ENCODE results near the gene PROM1. TPM values are rescaled to one million over a fixed set of nuclear protein-coding genes. Genes with fewer than 3 reads are reported as not detected.
A peak's percentile ranks its signal among the peaks of the same experiment; 100 is the strongest.

The PROM1 gene
- total and polyA plus RNA-seq, 7 donors = 0.16 to 1.5 (median 0.84) TPM

GRCh38 chr4:16000708-16001483 is 82.9 kb downstream of the PROM1 start:
- intact Hi-C loops (cut with DNase I) = loop anchor here (1.0 to 5.0 kb wide), 7 partner anchors 119 to 524 kb away; no protein-coding TSS in a partner anchor
- Histone ChIP-seq H3K9me3 (no peaks in the 10 kb centered on the region), H3K4me1 (peaks cover 3% of the 10 kb centered on the region), H3K27ac (no peak overlapping the region), H3K4me3 (no peak overlapping the region), H3K36me3 (ENCODE audit: insufficient read depth in 1 of 2, low read depth in 1 of 2) (no peaks in the 10 kb centered on the region), H3K27me3 (ENCODE audit: insufficient read depth in 3 of 3, low read length in 2 of 3) (no peaks in the 10 kb centered on the region)
- WGBS, 3 donors = 66 to 70% (median 66%) methylated on average over 12 of the region's 12 CpGs
- ATAC-seq = peak in 2 of 4 donors; percentile 11 to 20
- TF ChIP-seq CTCF (IDR thresholded peaks at IDR 0.05) = no peak
- DNase-seq = no peak

- no peaks in the 10 kb centered on the region for H3K36me3 ChIP-seq (ENCODE audit: insufficient read depth in 1 of 2, low read depth in 1 of 2)
- H3K9me3 ChIP-seq = no peaks in the 10 kb centered on the region
- intact Hi-C loops (cut with DNase I) = no loop called here
- H3K27me3 ChIP-seq (ENCODE audit: insufficient read depth in 3 of 3, low read length in 2 of 3) = no peaks in the 10 kb centered on the region
- no peak for TF ChIP-seq CTCF (IDR thresholded peaks at IDR 0.05)
- H3K4me3 ChIP-seq = no peak overlapping the region
- no peak for ATAC-seq
- H3K4me1 ChIP-seq = peaks cover 3% of the 10 kb centered on the region
- DNase-seq = no peak
- no peak overlapping the region for H3K27ac ChIP-seq
- WGBS, 3 donors = 66 to 91% (median 80%) methylated on average over 4 of the region's 4 CpGs
These were observed 87.0 kb downstream of the PROM1 start for GRCh38 chr4:15996773-15997172.

- WGBS, 3 donors = 95 to 99% (median 98%) methylated on average over 3 of the region's 3 CpGs
These were observed 88.0 kb downstream of the PROM1 start for GRCh38 chr4:15995826-15996225.

GRCh38 chr4:15992167-15992485 is 91.7 kb downstream of the PROM1 start:
- no peaks in the 10 kb centered on the region for H3K36me3 ChIP-seq (ENCODE audit: insufficient read depth in 1 of 2, low read depth in 1 of 2)
- H3K4me3 ChIP-seq = no peak overlapping the region
- no peaks in the 10 kb centered on the region for H3K9me3 ChIP-seq
- DNase-seq = no peak
- ATAC-seq = no peak
- H3K27ac ChIP-seq = no peak overlapping the region
- 75 to 80% (median 77%) methylated on average over 2 of the region's 2 CpGs for WGBS, 3 donors
- H3K4me1 ChIP-seq = no peaks in the 10 kb centered on the region
- no peak for TF ChIP-seq CTCF (IDR thresholded peaks at IDR 0.05)
- H3K27me3 ChIP-seq (ENCODE audit: insufficient read depth in 3 of 3, low read length in 2 of 3) = no peaks in the 10 kb centered on the region
- intact Hi-C loops (cut with DNase I) = loop anchor here in 1 of 2 donors (5.0 kb wide), 1 partner anchor 250 kb away; no protein-coding TSS in a partner anchor

More at GRCh38 chr4:15995826-15996225, 88.0 kb downstream of the PROM1 start:
- no peak overlapping the region for H3K4me3 ChIP-seq
- ATAC-seq (no peak), DNase-seq (no peak)
- H3K4me1 ChIP-seq = no peaks in the 10 kb centered on the region
- intact Hi-C loops (cut with DNase I) = no loop called here
- H3K27me3 ChIP-seq (ENCODE audit: insufficient read depth in 3 of 3, low read length in 2 of 3) = no peaks in the 10 kb centered on the region
- H3K9me3 ChIP-seq = no peaks in the 10 kb centered on the region
- no peak overlapping the region for H3K27ac ChIP-seq
- no peak for TF ChIP-seq CTCF (IDR thresholded peaks at IDR 0.05)
- H3K36me3 ChIP-seq (ENCODE audit: insufficient read depth in 1 of 2, low read depth in 1 of 2) = no peaks in the 10 kb centered on the region
